OCI-M2 (cell line): ENCODE measurements around the gene UBE2J2.
"Not testable (repeated sequence)": the region's sequence is repeated elsewhere in the genome, so short reads cannot be mapped to it uniquely, and the experiment has no call there.

Experiments
- DNase-seq: peaks from one replicate; lab custom pipeline; 2025; ENCODE audit not compliant: unreplicated experiment; lab: John Stamatoyannopoulos, UW

Gene UBE2J2

DNA sequence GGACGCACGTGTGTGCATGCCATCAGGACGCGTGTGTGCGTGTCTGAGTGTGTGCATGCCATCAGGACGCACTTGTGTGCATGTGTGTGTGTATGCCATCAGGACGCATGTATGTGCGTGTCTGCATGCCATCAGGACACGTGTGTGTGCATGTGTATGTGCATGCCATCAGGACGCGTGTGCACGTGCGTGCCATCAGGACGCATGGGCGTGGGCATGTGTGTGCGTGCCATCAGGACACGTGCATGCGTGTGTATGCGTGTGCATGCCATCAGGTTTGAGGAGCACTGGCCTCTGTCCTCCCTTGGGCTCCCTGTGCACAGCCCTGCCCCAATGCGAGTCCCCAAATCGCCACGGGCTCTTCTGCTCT is 14.6 kb downstream of the UBE2J2 start:
- DNase-seq = no peak

DNA sequence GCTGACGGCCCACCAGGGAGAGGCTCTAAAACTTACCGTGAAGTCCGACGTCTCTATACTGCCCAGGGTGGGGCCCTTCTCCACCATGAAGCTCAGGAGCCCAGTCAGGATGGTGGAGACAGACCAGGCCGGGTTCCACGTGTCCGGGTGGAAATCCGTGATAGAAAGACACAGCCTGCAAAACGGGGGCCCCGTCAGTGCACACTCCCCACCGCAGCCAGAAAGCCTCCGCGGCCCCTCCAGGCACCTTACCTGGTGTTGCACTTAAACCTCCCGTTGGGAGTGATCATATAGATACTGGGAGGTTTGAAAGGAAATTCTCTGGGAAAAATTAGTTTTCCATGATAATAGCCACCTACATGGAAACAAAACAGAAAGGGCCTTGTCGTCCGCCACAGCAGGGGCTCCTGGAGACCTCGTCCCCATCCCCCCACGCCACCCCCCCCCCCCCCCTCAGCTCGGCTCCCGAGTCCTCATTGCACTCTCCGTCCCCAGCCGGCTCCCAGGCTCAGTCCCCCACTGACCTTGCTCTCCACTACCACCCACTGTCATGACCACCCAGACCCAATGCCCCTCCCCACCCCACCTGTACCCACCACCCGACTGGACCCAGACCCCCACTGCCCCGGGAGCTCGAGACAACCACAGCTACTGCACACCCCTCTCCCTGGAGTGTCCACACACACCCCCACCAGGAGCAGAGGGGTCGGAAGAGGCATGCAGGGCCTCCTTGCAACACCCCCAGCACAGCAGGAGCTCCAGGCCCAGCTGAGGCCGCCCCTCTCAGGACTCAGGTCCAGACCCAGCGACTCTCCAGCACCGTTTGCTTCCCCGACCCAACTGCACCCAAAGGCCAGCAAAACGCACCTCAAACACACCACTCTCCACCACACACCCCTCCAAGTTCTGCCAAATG is 16.4 kb downstream of the UBE2J2 start:
- no peak for DNase-seq

DNA sequence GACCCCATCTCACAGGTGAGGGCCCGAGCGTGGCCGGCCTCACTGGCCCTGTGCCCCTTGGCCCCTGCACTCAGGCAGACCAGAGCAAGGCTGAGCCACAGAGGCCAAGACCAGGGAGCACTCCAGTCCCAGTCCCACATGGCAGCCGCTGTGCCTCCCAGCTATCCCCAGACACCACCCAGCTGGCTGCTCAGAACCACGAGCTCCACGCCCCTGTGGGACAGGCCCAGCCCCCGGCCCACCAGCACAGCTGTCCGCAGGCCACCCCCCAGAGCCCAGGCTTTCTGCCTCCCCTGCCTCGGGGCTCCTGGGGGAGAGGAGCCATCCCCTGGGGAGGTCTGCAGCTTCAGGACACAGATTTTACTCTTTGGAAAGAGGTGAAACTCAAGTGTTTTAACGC is 18.0 kb downstream of the UBE2J2 start:
- DNase-seq = no peak

DNA sequence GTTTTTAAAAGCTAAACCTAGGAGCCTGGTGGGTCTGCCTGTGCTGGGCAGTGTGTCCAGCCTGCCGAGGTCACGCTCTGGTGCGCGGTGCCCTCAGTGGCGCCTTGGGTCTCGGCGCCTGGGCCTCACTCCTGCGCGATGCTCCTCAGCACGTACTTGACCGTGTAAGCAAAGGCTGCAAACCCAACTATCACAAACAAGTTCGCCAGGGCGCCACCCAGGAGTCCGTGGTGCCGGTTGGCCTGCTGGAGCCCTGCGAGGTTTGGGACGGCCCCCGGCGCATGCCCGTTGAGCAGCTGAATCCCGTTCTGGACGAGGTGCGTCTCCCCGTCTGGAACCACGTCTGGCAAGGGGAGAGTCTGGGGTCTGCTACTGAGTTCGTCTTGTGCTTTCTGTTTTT is 18.6 kb downstream of the UBE2J2 start:
- no peak for DNase-seq

DNA sequence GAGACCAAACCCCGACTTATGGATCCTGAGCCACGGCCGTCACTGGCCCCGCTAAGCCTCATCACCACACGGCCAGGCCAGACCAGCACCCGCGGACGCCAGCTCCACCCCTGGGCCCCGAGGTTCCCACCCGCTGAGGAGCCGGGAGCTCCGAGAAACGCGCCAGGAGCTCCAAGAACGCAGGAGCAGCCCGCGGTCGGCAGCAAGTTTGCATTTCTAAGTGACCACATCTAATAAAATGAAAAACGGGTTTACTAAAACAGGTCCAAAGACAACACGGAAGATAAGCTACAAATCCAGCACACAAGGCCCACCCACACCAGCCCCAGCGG is 19.0 kb downstream of the UBE2J2 start:
- DNase-seq = no peak

DNA sequence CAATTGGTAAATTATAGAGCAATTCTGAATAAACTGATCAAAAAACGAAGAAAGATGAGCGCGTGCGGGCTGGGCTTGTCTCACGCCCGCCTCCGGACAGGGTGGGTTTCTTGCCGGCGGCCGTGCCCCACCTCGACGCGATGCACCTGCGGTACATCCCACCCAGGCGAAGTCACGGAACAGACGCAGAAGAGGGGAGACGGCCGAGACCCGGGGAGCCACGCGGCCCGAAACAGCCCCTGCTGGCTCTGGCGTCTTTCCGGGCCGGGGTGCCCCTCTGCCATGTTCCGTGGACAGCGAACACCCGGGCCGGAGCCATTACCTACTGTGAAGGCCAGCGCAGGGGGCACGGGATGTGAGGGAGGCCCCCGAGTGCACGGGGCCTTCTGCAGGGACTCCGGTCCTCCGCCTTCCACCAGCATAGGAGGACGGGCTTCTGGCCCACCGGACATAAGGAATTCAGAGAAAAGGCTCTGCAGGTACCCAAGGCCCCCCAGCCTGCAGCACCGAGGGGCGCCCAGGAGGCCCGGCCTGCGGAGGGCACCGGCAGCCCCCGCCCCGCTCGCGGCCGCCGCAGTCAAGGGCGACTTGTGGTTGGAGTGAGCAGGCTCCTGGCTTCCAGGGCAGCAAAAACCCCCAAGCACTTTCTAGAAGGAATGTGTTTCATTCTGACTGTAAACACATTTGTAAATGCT is 19.5 kb downstream of the UBE2J2 start:
- no peak for DNase-seq

DNA sequence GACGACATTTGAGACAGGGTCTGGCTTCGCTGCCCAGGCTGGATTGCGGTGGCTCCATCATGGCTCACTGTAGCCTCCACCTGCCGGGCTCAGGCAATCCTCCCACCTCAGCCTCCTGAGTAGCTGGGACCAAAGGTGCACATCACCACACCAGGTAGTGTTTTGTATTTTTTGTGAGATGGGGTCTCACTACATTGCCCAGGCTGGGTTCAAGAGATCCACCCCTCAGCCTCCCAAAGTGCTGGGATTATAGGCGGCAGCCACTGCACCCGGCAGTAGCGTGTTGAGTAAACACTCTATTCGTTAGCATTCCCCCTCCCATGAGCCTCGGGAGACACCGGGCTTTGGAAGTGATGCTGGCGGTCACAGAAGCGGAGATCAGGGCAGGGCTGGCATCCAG is 20.3 kb downstream of the UBE2J2 start:
- no peak for DNase-seq

DNA sequence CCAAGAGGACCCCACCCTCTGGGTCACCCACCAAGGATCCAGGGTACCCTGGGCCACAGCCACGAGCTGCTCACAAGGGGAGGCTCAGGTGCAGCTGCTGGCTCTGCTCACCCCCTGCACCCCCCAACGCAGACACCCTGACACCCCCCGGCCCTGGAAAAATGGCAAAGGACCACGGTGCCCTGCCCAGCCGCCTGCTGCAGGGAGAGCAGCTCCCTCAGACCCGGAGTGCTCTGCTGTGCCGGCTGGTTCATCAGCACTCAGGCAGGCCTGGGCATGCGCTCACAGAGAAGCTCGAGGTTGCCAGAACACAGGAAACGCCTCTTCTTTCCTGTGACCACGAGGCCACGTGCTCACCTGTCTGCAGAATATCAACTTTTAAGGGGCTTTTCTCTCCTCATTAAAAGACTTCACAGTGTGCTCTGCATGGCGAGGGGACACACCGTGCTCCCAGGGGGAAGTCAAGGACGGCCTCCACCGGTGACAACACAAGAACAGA is 22.8 kb downstream of the UBE2J2 start:
- no peak for DNase-seq

DNA sequence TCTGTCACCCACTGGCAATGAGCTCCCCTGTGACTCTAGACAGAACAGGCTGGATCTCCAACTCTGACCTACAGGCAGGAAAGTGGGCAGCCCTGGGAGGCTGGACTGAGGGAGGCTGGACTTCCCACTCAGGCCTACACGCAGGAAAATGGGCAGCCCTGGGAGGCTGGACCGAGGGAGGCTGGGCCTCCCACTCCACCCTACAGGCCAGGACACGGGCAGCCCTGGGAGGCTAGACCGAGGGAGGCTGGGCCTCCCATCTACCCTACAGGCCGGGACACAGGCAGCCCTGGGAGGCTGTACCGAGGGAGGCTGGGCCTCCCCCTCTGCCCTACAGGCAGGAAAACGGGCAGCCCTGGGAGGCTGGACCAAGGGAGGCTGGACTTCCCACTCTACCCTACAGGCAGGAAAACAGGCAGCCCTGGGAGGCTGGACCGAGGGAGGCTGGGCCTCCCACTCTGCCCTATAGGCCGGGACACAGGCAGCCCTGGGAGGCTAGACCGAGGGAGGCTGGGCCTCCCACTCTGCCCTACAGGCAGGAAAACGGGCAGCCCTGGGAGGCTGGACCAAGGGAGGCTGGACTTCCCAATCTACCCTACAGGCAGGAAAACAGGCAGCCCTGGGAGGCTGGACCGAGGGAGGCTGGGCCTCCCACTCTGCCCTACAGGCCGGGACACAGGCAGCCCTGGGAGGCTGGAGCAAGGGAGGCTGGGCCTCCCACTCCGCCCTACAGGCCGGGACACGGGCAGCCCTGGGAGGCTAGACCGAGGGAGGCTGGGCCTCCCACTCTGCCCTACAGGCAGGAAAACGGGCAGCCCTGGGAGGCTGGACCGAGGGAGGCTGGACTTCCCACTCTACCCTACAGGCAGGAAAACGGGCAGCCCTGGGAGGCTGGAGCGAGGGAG is 25.4 kb downstream of the UBE2J2 start:
- DNase-seq = not testable (repeated sequence)

DNA sequence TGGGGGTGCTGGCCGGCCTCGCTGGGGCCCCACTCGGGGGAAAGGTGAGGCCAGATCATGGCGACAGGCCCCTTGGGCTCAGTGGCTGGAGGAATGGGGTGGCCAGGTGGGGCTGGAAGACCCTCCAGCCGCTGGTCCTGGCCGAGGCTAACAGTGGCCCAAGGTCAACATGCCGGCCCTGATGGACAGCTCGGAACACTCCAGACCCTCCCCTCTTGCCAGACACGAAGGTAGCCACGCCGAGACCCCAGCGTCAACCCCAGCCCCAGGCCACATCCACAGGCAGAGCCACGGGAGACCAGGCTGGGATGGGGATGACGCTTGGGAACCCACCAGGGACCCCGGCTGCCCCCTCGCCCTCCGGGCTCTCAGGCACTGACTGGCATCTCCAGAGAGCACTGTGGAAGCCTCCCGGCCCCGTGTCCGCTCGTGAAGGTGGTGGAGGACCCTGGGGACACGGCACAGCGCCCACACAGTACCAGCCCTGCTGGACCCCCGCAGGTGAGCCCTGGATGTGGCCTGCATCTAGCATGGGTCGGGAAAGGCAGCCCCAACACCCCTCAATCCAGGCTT is 26.2 kb downstream of the UBE2J2 start:
- no peak for DNase-seq

DNA sequence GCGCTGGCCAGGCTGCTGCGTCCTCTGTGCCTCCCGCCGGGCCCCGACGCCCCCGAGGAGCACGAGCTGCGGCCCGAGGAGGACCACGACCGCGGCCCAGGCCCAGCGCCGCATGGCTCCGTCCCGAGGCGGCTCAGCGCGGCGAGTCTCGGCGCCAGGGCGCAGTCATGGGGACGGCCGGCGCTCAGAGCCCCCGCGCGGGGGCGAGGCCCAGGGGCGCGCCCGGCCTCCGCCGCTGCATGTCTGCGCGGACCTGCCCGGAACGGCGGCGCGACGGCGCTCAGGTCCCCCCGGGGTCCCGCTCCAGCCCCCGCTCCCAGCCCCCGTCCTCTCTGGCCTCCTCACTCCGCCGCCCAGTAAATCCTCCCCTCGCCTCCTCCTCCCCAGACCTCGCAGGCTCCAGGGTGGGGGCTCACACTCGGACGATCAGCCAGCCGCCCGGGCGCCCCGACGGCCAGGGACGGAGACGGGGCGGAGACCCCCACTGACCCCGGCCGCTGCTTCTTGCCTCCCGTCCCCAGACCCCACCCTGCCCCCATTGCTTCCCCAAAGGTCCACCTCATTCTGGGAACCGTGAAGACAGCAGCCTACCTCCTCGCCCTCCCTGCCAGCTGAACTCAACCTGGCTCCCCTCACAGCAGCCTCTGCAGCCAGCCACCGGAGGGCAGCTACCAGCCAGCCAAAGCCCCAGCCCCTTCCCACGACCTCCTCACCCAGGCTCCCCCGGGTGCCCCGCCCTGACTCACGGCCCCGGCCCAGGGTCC is 26.9 kb downstream of the UBE2J2 start, which contains the start of gene C1QTNF12:
Gene C1QTNF12 (minus strand): TSS at position 146 of the 764 bp plus-strand sequence. CDS start 32 bp downstream, at position 114.
- DNase-seq = no peak

DNA sequence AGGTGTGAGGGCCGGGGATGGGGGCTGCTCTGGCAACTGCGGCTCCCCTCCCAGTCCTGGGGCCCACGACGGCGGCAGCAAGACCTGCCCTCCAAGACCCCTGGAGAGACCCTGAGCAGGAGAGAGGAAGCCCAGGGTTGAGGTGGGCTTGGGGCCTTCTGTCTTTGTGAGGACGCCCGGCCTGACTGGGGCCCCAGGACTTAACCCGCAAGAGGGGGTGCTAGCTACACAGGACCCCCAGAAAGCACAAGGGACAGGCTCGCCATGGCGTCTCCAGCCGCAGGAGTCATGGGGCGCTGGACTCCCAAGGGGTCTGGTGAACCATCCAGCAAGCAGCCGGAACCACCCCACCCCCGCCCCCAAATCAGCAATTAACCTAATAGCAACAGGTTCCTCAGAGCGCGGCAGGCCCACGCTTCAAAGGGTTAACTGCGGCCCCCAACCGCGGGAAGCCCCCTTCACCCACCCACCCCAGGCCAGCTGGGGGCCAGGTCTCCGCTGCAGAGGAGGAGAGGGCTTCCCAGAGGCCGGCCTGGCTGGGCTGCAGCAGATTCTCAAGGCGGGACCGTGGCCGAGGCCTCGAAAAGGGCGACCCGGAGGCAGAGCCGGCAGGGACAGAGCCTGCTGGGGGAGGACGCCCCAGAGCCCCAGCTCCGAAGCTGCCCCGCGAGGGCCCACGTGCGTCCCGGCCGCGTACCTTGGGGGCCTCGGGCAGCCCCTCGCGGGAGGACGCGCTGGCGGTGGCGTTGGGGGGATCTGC is 27.7 kb downstream of the UBE2J2 start:
- no peak for DNase-seq

DNA sequence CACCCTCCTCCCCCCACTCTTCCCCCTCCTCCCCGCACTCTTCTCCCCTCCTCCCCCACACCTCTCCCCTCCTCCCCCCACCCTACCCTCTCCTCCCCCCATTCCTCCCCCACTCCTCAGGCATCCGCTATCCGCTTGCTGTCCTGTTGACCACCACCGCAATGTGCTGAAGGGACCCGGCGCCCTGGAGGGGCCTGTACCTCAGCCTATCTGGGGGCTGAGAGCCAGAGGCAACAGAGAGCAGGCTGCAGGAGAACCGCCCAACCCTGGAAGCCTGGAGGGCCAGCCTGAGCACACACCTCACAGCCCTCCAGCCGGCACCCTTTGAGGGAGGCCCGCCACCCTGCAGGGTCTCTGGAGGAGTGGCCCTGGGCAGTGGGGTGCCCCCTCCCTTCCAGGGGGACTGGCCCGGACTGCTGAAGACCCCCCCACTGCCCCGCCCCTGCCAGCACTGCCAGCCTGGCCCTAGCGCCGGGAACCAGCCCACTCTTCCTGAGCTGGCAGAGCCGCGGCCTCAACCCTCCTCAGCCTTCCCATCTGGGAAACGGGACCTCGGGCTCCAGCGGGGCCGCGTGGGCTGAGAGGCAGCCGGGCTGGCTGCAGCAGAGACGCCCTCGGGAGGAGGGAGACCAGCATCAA is 28.4 kb downstream of the UBE2J2 start:
- no peak for DNase-seq

DNA sequence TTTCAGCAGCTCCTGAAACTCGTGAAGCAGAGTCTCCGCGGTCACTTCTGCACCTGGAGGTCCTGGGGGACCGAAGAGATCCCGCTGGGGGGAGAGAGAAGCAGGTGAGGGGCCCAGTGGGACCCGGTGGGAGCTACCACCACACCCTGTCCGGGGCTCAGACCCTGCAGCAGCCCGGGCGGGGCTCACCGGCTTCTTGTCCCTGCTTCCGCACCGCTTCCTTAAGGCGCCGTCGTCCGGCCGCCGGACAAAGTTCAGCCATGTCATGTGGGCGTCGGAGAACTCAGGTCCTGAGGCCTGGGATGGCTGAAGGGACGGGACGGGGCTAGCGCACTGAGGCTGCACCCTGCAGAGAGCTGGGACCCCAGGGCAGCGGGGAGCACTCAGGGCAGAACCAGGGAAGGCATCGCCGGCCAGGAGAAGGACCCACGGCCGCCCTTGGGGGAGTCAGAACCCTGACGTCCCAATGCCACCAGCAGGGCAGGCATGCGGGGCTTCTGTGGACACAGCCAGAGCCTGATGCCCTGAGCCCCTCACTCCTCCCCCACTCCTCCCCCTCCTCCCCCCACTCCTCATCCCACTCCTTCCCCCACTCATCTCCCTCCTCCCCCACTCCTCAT is 29.4 kb downstream of the UBE2J2 start:
- DNase-seq = no peak

DNA sequence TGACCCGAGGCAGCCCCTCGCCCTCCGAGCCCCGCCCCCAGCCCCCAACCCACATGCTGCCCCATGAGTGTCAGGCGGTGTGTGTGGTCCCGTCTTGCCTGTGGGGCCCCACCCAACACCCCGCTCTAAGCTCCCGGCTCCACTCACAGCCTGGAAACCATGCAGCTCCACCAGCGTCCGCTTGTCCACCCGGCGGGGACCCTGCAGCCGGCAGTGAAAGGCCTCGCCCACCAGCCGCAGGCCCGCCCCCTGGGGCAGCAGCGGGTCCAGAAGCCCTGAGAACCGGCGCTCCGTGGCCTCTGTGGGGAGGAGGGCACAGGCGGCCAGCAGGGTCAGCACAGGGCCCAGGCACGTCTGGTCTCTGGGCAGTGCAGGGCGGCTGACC is 29.9 kb downstream of the UBE2J2 start:
- no peak for DNase-seq

DNA sequence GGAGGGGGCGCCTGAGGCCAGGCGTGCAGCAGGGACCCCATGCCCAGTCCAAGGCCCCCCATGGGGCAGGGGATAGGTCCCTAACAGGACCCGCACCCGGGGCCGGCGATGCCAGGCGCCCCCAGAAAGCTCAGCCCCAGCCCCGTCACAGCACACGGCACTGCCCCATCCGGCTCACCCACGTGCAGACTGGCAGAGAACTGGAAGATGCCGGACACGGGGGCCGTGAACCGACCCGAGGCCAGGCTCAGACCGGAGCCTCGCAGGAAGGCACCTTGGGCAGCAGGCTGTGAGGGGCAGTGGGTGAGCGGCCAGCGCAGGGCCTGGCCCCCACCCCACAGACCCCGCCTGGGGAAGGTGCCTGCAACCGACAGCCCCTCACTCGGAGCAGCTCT is 30.4 kb downstream of the UBE2J2 start:
- no peak for DNase-seq

DNA sequence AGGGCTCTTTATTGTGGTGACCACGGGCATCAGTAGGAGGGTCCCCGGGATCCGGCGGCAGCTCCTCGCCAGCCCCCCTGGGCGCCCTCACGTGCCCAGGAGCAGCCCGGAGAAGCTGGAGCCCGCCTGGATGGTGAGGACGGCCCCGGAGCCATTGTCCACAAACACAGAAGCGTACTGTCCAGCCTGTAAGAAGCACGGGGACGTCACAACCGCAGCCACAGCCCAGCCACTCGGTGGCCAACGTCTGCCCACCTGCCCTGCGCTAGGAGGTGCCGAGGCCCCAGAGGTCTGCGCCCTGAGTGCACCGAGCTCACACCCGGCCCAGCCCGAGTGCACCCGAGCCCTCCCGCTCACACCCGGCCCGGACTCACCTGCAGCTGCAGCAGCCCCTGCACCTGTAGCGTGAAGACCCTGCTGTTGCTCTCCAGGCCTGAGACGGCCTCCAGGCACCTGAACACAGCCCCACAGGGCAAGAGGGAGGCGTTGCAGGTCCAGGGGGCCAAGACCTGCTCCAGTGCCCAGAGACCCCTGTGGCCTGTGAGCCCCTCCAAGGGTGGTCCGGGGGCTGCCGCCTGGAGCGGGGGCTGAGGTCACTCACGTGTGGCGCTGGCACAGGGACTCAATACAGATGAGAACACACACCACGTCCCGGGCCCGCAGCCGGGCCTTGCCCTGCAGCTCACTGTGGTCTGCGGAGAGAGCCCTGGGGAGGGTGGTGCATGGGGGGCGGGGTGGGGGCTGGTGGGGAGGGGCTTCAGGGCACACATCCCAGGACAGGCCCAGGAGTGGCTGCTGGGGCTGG is 31.0 kb downstream of the UBE2J2 start:
- no peak for DNase-seq
